Measurements from ENCODE around the gene KIAA2012.

KIAA2012 gene

DNA sequence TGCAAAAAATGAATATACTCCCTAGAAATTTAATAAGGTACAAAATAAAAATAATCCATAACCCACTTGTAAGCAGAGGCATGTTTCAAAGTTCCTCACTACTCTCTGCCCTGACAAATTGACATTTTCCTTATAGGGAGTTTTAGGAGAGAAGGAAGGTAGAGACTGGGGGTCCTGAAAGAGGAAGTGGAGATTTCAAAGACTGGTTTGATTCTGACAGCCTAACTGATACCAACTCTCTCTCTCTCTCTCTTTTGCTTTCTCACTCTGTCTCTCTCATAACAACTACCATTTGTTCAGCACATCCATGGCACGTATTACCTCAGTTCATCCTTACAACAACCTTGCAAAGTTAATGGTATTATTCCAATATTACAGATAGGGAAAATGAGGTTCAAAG is 20.8 kb upstream of the KIAA2012 start:
- ATAC-seq (replicated peaks) (no peak), DNase-seq (no peak)
- Mint-ChIP-seq H3K36me3 (no peaks in the 10 kb centered on the region), H3K27ac (no peak overlapping the region), H3K9me3 (no peaks in the 10 kb centered on the region), H3K4me3 (no peak overlapping the region), H3K4me1 (peaks cover 0 to 2% of the 10 kb centered on the region in 2 donors), H3K27me3 (peaks cover 34 to 36% of the 10 kb centered on the region in 2 donors)

DNA sequence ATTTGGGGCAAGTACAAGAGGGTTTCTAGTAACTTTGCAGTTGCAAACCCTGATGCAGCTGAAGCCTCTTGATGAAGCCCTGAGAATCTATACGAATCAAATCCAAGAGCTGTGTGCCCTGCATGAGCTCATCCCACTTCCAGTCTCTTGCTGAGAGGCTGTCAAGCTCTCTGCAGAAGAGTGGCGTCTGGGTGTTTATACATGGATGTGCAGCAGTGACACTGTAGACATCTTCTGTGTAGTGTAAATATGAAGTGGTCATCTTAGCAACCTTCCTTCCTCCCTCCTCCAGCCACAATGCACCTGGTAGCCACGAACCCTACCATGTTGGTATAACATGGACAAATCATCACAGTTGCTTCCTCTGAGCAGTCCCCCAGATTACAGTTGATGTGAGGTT is 18.4 kb upstream of the KIAA2012 start:
- Mint-ChIP-seq H3K36me3 (no peaks in the 10 kb centered on the region), H3K4me3 (no peak overlapping the region), H3K27ac (no peak overlapping the region), H3K27me3 (peaks cover 40 to 43% of the 10 kb centered on the region in 2 donors), H3K9me3 (no peaks in the 10 kb centered on the region), H3K4me1 (peaks cover 0 to 2% of the 10 kb centered on the region in 2 donors)
- DNase-seq (no peak), ATAC-seq (replicated peaks) (no peak)

GRCh38 chr2:202056611-202057010 is 16.4 kb upstream of the KIAA2012 start:
- Mint-ChIP-seq H3K9me3 (peaks cover 0 to 1% of the 10 kb centered on the region in 2 donors), H3K27me3 (peaks cover 44 to 47% of the 10 kb centered on the region in 2 donors), H3K27ac (no peak overlapping the region), H3K36me3 (no peaks in the 10 kb centered on the region), H3K4me3 (no peak overlapping the region), H3K4me1 (peaks cover 0 to 2% of the 10 kb centered on the region in 2 donors)
- no peak for DNase-seq
- ATAC-seq (replicated peaks), result no peak

GRCh38 chr2:202060218-202060617 is 12.8 kb upstream of the KIAA2012 start:
- H3K4me1 Mint-ChIP-seq, result no peaks in the 10 kb centered on the region
- peaks cover 0 to 1% of the 10 kb centered on the region in 2 donors for H3K9me3 Mint-ChIP-seq
- no peak overlapping the region for H3K27ac Mint-ChIP-seq
- no peaks in the 10 kb centered on the region for H3K36me3 Mint-ChIP-seq
- no peak for ATAC-seq (replicated peaks)
- no peak overlapping the region for H3K4me3 Mint-ChIP-seq
- no peak for DNase-seq
- peaks cover 35 to 37% of the 10 kb centered on the region in 2 donors for H3K27me3 Mint-ChIP-seq

- Mint-ChIP-seq H3K27ac (no peak overlapping the region), H3K9me3 (peaks cover 0 to 1% of the 10 kb centered on the region in 2 donors), H3K4me3 (no peak overlapping the region), H3K27me3 (peaks cover 24 to 30% of the 10 kb centered on the region in 2 donors), H3K4me1 (no peaks in the 10 kb centered on the region), H3K36me3 (no peaks in the 10 kb centered on the region)
- ATAC-seq (replicated peaks) (no peak), DNase-seq (no peak)
Measured at GRCh38 chr2:202061695-202062094, 11.4 kb upstream of the KIAA2012 start.

- Mint-ChIP-seq H3K27ac (no peak overlapping the region), H3K4me3 (no peak overlapping the region), H3K36me3 (no peaks in the 10 kb centered on the region), H3K9me3 (peaks cover 0 to 1% of the 10 kb centered on the region in 2 donors), H3K27me3 (peaks cover 17 to 18% of the 10 kb centered on the region in 2 donors), H3K4me1 (no peaks in the 10 kb centered on the region)
- DNase-seq (no peak), ATAC-seq (replicated peaks) (no peak)
Measured at GRCh38 chr2:202064171-202064880, 8.7 kb upstream of the KIAA2012 start.

GRCh38 chr2:202064881-202065230 is 8.2 kb upstream of the KIAA2012 start:
- Mint-ChIP-seq H3K27ac (no peak overlapping the region), H3K27me3 (peaks cover 13 to 18% of the 10 kb centered on the region in 2 donors), H3K4me1 (no peaks in the 10 kb centered on the region), H3K36me3 (no peaks in the 10 kb centered on the region), H3K4me3 (no peak overlapping the region), H3K9me3 (peaks cover 0 to 1% of the 10 kb centered on the region in 2 donors)
- no peak for ATAC-seq (replicated peaks)
- DNase-seq, result no peak

- H3K4me3 Mint-ChIP-seq, result no peak overlapping the region
- DNase-seq, result no peak
- peaks cover 12 to 13% of the 10 kb centered on the region in 2 donors for H3K27me3 Mint-ChIP-seq
- no peaks in the 10 kb centered on the region for H3K36me3 Mint-ChIP-seq
- H3K4me1 Mint-ChIP-seq, result no peaks in the 10 kb centered on the region
- no peak for ATAC-seq (replicated peaks)
- H3K9me3 Mint-ChIP-seq, result no peaks in the 10 kb centered on the region
- H3K27ac Mint-ChIP-seq, result no peak overlapping the region
Measured at GRCh38 chr2:202065876-202066275, 7.2 kb upstream of the KIAA2012 start.

- Mint-ChIP-seq H3K27ac (no peak overlapping the region), H3K4me1 (peaks cover 0 to 3% of the 10 kb centered on the region in 2 donors), H3K4me3 (no peak overlapping the region), H3K36me3 (no peaks in the 10 kb centered on the region), H3K9me3 (no peaks in the 10 kb centered on the region), H3K27me3 (peaks cover 12 to 17% of the 10 kb centered on the region in 2 donors)
- ATAC-seq (replicated peaks), result no peak
- no peak for DNase-seq
Measured at GRCh38 chr2:202066875-202067274, 6.2 kb upstream of the KIAA2012 start.

DNA sequence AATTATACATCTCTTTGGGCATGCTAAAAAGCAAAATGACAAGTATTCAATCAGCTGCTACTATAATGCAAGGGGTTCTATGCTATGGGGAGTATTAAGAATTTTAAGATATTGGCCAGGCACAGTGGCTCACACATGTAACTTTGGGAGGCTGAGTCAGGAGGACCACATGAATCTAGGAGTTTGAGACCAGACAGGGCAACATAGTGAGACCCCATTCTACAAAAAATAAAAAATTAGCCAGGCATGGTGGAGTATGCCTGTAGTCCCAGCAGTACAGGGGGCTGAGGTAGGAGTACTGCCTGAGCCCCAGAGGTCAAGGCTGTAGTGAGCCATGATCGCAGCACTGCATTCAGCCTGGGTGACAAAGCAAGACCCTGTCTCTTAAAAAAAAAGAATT is 5.5 kb upstream of the KIAA2012 start:
- no peaks in the 10 kb centered on the region for H3K9me3 Mint-ChIP-seq

GRCh38 chr2:202069170-202070067 is 3.6 kb upstream of the KIAA2012 start:
- peaks cover 18 to 25% of the 10 kb centered on the region in 2 donors for H3K27me3 Mint-ChIP-seq
- no peak overlapping the region for H3K4me3 Mint-ChIP-seq
- no peaks in the 10 kb centered on the region for H3K9me3 Mint-ChIP-seq
- no peak overlapping the region for H3K27ac Mint-ChIP-seq
- ATAC-seq (replicated peaks) (no peak), DNase-seq (no peak)
- H3K4me1 Mint-ChIP-seq, result peaks cover 0 to 3% of the 10 kb centered on the region in 2 donors
- H3K36me3 Mint-ChIP-seq, result no peaks in the 10 kb centered on the region

More for the DNA sequence above, 5.5 kb upstream of the KIAA2012 start:
- no peak overlapping the region for H3K27ac Mint-ChIP-seq
- no peak for ATAC-seq (replicated peaks)
- H3K4me3 Mint-ChIP-seq, result no peak overlapping the region
- peaks cover 0 to 3% of the 10 kb centered on the region in 2 donors for H3K4me1 Mint-ChIP-seq
- peaks cover 12 to 18% of the 10 kb centered on the region in 2 donors for H3K27me3 Mint-ChIP-seq
- no peaks in the 10 kb centered on the region for H3K36me3 Mint-ChIP-seq
- DNase-seq, result no peak

GRCh38 chr2:202071107-202071506 is 1.9 kb upstream of the KIAA2012 start:
- Mint-ChIP-seq H3K27me3 (peaks cover 11 to 25% of the 10 kb centered on the region in 2 donors), H3K9me3 (peaks cover 0 to 5% of the 10 kb centered on the region in 2 donors), H3K4me1 (peaks cover 0 to 3% of the 10 kb centered on the region in 2 donors), H3K27ac (no peak overlapping the region), H3K4me3 (no peak overlapping the region), H3K36me3 (no peaks in the 10 kb centered on the region)
- DNase-seq (no peak), ATAC-seq (replicated peaks) (peak; percentile 36 to 42)

- Mint-ChIP-seq H3K4me3 (no peak overlapping the region), H3K9me3 (peaks cover 0 to 5% of the 10 kb centered on the region in 2 donors), H3K4me1 (peaks cover 0 to 3% of the 10 kb centered on the region in 2 donors), H3K27me3 (peaks cover 12 to 25% of the 10 kb centered on the region in 2 donors), H3K36me3 (no peaks in the 10 kb centered on the region), H3K27ac (no peak overlapping the region)
- DNase-seq, result no peak
- ATAC-seq (replicated peaks), result peak in 1 of 2 donors; percentile 25
Measured at GRCh38 chr2:202072226-202072625, 829 bp upstream of the KIAA2012 start.

DNA sequence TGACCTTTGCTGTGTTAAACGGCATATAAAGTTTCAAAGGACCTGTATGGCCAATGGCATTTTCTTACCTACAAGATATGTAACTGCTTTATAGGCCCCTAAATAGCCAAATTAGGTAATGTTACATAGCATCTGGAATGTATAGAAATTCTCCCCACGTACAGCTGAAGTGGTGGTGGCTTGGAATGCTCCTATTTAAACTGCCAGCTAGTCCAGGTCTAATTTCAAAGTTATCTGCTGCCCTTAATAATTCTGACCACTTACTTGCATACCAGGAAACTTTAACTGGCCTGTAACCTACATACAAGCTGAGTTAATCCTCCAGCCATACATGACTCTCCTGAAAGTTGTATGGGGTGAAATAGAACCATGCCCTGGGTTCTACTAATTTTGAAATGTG is 1.3 kb downstream of the KIAA2012 start:
- H3K36me3 Mint-ChIP-seq, result no peaks in the 10 kb centered on the region
- H3K4me1 Mint-ChIP-seq, result peaks cover 0 to 3% of the 10 kb centered on the region in 2 donors
- ATAC-seq (replicated peaks), result no peak
- H3K9me3 Mint-ChIP-seq, result peaks cover 0 to 5% of the 10 kb centered on the region in 2 donors
- no peak overlapping the region for H3K4me3 Mint-ChIP-seq
- no peak for DNase-seq
- no peak overlapping the region for H3K27ac Mint-ChIP-seq
- H3K27me3 Mint-ChIP-seq, result peaks cover 12 to 23% of the 10 kb centered on the region in 2 donors
